Measurements from ENCODE around the gene CCDC87. TPM values are rescaled to one million over a fixed set of nuclear protein-coding genes. Genes with fewer than 3 reads are reported as not detected.
"Not testable (repeated sequence)": the region's sequence is repeated elsewhere in the genome, so short reads cannot be mapped to it uniquely, and the experiment has no call there.

The CCDC87 gene, protein sequence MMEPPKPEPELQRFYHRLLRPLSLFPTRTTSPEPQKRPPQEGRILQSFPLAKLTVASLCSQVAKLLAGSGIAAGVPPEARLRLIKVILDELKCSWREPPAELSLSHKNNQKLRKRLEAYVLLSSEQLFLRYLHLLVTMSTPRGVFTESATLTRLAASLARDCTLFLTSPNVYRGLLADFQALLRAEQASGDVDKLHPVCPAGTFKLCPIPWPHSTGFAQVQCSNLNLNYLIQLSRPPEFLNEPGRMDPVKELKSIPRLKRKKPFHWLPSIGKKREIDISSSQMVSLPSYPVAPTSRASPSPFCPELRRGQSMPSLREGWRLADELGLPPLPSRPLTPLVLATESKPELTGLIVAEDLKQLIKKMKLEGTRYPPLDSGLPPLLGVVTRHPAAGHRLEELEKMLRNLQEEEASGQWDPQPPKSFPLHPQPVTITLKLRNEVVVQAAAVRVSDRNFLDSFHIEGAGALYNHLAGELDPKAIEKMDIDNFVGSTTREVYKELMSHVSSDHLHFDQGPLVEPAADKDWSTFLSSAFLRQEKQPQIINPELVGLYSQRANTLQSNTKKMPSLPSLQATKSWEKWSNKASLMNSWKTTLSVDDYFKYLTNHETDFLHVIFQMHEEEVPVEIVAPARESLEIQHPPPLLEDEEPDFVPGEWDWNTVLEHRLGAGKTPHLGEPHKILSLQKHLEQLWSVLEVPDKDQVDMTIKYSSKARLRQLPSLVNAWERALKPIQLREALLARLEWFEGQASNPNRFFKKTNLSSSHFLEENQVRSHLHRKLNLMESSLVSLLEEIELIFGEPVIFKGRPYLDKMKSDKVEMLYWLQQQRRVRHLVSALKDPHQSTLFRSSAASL
- 0.22 and 1.2 TPM in 2 replicates for total RNA-seq (ENCODE audit: low replicate concordance)

DNA sequence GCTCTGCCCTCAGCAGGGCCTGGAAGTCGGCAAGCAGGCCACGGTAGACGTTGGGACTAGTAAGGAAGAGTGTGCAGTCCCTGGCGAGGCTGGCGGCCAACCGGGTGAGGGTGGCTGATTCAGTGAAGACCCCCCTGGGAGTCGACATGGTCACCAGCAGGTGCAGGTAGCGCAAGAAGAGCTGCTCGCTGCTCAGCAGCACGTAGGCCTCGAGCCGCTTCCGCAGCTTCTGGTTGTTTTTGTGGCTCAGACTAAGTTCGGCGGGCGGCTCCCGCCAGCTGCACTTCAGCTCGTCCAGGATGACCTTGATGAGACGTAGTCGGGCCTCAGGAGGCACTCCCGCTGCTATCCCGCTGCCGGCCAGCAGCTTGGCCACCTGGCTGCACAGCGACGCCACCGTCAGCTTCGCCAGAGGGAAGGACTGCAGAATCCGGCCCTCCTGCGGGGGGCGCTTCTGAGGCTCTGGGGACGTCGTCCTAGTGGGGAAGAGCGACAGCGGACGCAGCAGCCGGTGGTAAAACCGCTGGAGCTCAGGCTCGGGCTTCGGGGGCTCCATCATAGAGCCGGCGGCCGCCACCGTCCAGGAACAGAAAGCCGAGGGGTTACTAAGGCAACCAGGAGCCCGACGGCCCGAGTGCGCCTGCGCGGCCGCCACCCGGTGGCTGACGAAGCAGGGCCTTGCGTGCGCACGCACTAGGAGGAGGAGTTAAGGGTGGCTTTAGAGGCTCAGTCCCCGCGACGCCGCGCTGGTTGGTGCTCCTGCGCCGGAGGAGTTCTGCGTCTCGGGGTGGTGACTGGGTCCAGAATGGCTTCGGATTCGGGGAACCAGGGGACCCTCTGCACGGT, at the start of gene CCDC87, which contains the start of gene CCS:
Gene CCDC87 (minus strand): TSS at position 607 of the 846 bp plus-strand sequence. CDS start 48 bp downstream, at position 559.
Gene CCS (plus strand): TSS at position 729 of the 846 bp plus-strand sequence. CDS start 77 bp downstream, at position 806.
- Histone ChIP-seq H3K36me3 (no peaks in the 10 kb centered on the region), H3K4me1 (peaks cover 6% of the 10 kb centered on the region), H2AFZ (replicated peaks) (peak within 1 kb of the TSS; percentile 82), H3K79me2 (ENCODE audit: low read depth) (peaks cover 13% of the 10 kb centered on the region), H3K4me3 (peak within 1 kb of the TSS; percentile 55), H3K27me3 (no peaks in the 10 kb centered on the region), H3K27ac (no peak within 1 kb of the TSS), H3K9me3 (ENCODE audit: low read depth) (no peaks in the 10 kb centered on the region), H4K20me1 (ENCODE audit: low read depth) (no peaks in the 10 kb centered on the region), H3K9ac (peak within 1 kb of the TSS; percentile 43), H3F3A (ENCODE audit: low read depth) (peaks cover 10% of the 10 kb centered on the region), H3K4me2 (peak within 1 kb of the TSS; percentile 85)
- Mint-ChIP-seq H3K4me3 (peak within 1 kb of the TSS; percentile 100), H3K27me3 (ENCODE audit: insufficient read depth, low read depth) (peaks cover 11% of the 10 kb centered on the region), H3K27ac (peak within 1 kb of the TSS; percentile 100), H3K36me3 (peaks cover 8% of the 10 kb centered on the region), H3K4me1 (peaks cover 18% of the 10 kb centered on the region), H3K9me3 (peaks cover 26% of the 10 kb centered on the region)
- TF ChIP-seq EZH2 (IDR thresholded peaks at IDR 0.05) (no peak), EZH2phosphoT487 (IDR thresholded peaks at IDR 0.05) (no peak)
- TF ChIP-seq, protein P1, sequence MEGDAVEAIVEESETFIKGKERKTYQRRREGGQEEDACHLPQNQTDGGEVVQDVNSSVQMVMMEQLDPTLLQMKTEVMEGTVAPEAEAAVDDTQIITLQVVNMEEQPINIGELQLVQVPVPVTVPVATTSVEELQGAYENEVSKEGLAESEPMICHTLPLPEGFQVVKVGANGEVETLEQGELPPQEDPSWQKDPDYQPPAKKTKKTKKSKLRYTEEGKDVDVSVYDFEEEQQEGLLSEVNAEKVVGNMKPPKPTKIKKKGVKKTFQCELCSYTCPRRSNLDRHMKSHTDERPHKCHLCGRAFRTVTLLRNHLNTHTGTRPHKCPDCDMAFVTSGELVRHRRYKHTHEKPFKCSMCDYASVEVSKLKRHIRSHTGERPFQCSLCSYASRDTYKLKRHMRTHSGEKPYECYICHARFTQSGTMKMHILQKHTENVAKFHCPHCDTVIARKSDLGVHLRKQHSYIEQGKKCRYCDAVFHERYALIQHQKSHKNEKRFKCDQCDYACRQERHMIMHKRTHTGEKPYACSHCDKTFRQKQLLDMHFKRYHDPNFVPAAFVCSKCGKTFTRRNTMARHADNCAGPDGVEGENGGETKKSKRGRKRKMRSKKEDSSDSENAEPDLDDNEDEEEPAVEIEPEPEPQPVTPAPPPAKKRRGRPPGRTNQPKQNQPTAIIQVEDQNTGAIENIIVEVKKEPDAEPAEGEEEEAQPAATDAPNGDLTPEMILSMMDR (IDR thresholded peaks at IDR 0.05) = peak; percentile 76
- DNase-seq (ENCODE audit: low spot score) = peak; percentile 98

DNA sequence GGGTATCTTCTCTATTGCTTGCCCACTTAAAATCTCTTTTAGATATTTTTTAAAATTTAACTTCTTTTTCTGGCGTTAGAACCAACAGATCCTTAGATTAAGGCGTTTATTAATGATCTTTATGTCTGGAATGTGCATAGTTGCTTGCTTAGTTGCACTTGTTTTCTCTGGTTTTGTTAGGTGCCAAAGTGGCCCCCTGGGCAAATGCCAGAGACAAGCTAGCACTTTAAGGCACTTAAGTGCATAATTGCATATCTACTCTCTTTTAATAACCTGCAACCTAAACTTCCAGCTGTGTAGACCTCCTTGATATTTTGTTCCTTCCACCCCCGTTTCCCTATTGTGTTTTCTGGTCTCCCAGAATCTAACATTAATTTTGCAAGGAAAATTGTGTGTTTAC, 49.0 kb upstream of the CCDC87 start:
- Histone ChIP-seq H3K4me1 (peaks cover 53% of the 10 kb centered on the region), H3K27ac (no peak overlapping the region), H3K9me3 (ENCODE audit: low read depth) (no peaks in the 10 kb centered on the region), H3K27me3 (no peaks in the 10 kb centered on the region), H2AFZ (replicated peaks) (no peak overlapping the region), H4K20me1 (ENCODE audit: low read depth) (peaks cover 81% of the 10 kb centered on the region), H3K4me2 (peak overlapping the region; percentile 84), H3K36me3 (peaks cover 29% of the 10 kb centered on the region), H3F3A (ENCODE audit: low read depth) (peaks cover 47% of the 10 kb centered on the region), H3K79me2 (ENCODE audit: low read depth) (peaks cover 95% of the 10 kb centered on the region), H3K4me3 (peak overlapping the region; percentile 77), H3K9ac (peak overlapping the region; percentile 46)
- H3K9me3 Mint-ChIP-seq = no peaks in the 10 kb centered on the region
- H3K4me1 Mint-ChIP-seq = peaks cover 70% of the 10 kb centered on the region
- H3K4me3 Mint-ChIP-seq = peak overlapping the region; percentile 65
- H3K27ac Mint-ChIP-seq = no peak overlapping the region
- H3K36me3 Mint-ChIP-seq = peaks cover 58% of the 10 kb centered on the region
- peaks cover 13% of the 10 kb centered on the region for H3K27me3 Mint-ChIP-seq (ENCODE audit: insufficient read depth, low read depth)
- TF ChIP-seq EZH2 (IDR thresholded peaks at IDR 0.05) (no peak), EZH2phosphoT487 (IDR thresholded peaks at IDR 0.05) (no peak)
- TF ChIP-seq, protein P1 (IDR thresholded peaks at IDR 0.05) = no peak
- DNase-seq (ENCODE audit: low spot score) = no peak

DNA sequence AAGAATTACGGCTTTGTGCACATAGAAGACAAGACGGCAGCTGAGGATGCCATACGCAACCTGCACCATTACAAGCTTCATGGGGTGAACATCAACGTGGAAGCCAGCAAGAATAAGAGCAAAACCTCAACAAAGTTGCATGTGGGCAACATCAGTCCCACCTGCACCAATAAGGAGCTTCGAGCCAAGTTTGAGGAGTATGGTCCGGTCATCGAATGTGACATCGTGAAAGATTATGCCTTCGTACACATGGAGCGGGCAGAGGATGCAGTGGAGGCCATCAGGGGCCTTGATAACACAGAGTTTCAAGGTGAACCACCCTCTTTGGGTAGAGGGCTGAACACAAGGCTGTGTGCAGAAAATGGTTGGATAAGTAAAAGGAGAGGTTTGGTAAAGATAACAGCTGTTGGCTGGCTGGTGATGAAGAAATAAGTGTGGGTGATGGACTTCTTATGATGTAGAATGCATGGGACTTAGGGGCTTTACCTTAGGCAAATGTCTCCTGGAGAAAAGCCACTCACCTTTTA, 47.0 kb upstream of the CCDC87 start:
- not testable (repeated sequence) for DNase-seq (ENCODE audit: low spot score); H3K27ac ChIP-seq; H2AFZ ChIP-seq (replicated peaks); H3K9me3 Mint-ChIP-seq; H3K9me3 ChIP-seq (ENCODE audit: low read depth); H3K27me3 ChIP-seq
- Mint-ChIP-seq H3K36me3 (peaks cover 40% of the 10 kb centered on the region), H3K27ac (peak overlapping the region; percentile 99), H3K27me3 (ENCODE audit: insufficient read depth, low read depth) (peaks cover 11% of the 10 kb centered on the region), H3K4me3 (peak overlapping the region; percentile 100), H3K4me1 (peaks cover 70% of the 10 kb centered on the region)
- peaks cover 95% of the 10 kb centered on the region for H3K79me2 ChIP-seq (ENCODE audit: low read depth)
- peaks cover 54% of the 10 kb centered on the region for H3F3A ChIP-seq (ENCODE audit: low read depth)
- H3K4me1 ChIP-seq = peaks cover 53% of the 10 kb centered on the region
- H3K4me3 ChIP-seq = peak overlapping the region; percentile 77
- H3K4me2 ChIP-seq = peak overlapping the region; percentile 84
- H3K9ac ChIP-seq = peak overlapping the region; percentile 46
- H3K36me3 ChIP-seq = peaks cover 29% of the 10 kb centered on the region
- peaks cover 61% of the 10 kb centered on the region for H4K20me1 ChIP-seq (ENCODE audit: low read depth)
